Activated T-helper 9 cell treated with anti-CD3 and anti-CD28 coated beads, Interleukin-2, amount 50 U/mL, for 16 hours (primary cell): Measurements from ENCODE around the gene KCNAB1.
A peak's percentile ranks its signal among the peaks of the same experiment; 100 is the strongest.

Source experiments
- DNase-seq: peaks from one replicate; pipeline ENCODE4 v3.0.0-alpha.2; 2020; ENCODE audit warnings: low read depth

The KCNAB1 gene

GRCh38 chr3:156455839-156456238, 335.5 kb downstream of the KCNAB1 start:
- DNase-seq: no peak

- no peak for DNase-seq
Observed at GRCh38 chr3:156456771-156457224, 336.4 kb downstream of the KCNAB1 start.

- DNase-seq: no peak
Observed at GRCh38 chr3:156459434-156459833, 339.1 kb downstream of the KCNAB1 start.

GRCh38 chr3:156460206-156460611, 339.8 kb downstream of the KCNAB1 start:
- no peak for DNase-seq

GRCh38 chr3:156461889-156462288, 341.5 kb downstream of the KCNAB1 start:
- DNase-seq: no peak

- no peak for DNase-seq
Observed at GRCh38 chr3:156463123-156463522, 342.7 kb downstream of the KCNAB1 start.

- no peak for DNase-seq
Observed at GRCh38 chr3:156465194-156465593, 344.8 kb downstream of the KCNAB1 start.

- DNase-seq: no peak
Observed at GRCh38 chr3:156469456-156469855, 349.1 kb downstream of the KCNAB1 start.

GRCh38 chr3:156471431-156471830, 351.1 kb downstream of the KCNAB1 start:
- DNase-seq: no peak

GRCh38 chr3:156472150-156472549, 351.8 kb downstream of the KCNAB1 start:
- DNase-seq: no peak

- DNase-seq: no peak
Observed at GRCh38 chr3:156472684-156473083, 352.3 kb downstream of the KCNAB1 start.

GRCh38 chr3:156473341-156473740, 353.0 kb downstream of the KCNAB1 start:
- no peak for DNase-seq

GRCh38 chr3:156474560-156475389, 354.4 kb downstream of the KCNAB1 start:
- DNase-seq: no peak

GRCh38 chr3:156477323-156477722, 356.9 kb downstream of the KCNAB1 start:
- no peak for DNase-seq

GRCh38 chr3:156478891-156479290, 358.5 kb downstream of the KCNAB1 start:
- DNase-seq: no peak

- no peak for DNase-seq
Observed at GRCh38 chr3:156479604-156480003, 359.2 kb downstream of the KCNAB1 start.

GRCh38 chr3:156480949-156481348, 360.6 kb downstream of the KCNAB1 start:
- DNase-seq: no peak

- DNase-seq: no peak
Observed at GRCh38 chr3:156483002-156483401, 362.6 kb downstream of the KCNAB1 start.

- no peak for DNase-seq
Observed at GRCh38 chr3:156483426-156483825, 363.0 kb downstream of the KCNAB1 start.

GRCh38 chr3:156483961-156484787, 363.8 kb downstream of the KCNAB1 start:
- peak; percentile 16 for DNase-seq

- no peak for DNase-seq
Observed at GRCh38 chr3:156488767-156489166, 368.4 kb downstream of the KCNAB1 start.

GRCh38 chr3:156489462-156489911, 369.1 kb downstream of the KCNAB1 start:
- DNase-seq: no peak

GRCh38 chr3:156491192-156491591, 370.8 kb downstream of the KCNAB1 start:
- no peak for DNase-seq
